B cell (primary cell): ENCODE results near the gene MCHR2.

Experiments
- EZH2 ChIP-seq: IDR thresholded peaks from 2 replicates; pipeline ENCODE4 v1.6.1; 2012; ENCODE audit warnings: borderline replicate concordance, low read depth, mild to moderate bottlenecking, moderate library complexity, low read length; ENCODE audit not compliant: insufficient read depth, poor library complexity, severe bottlenecking
- TF ChIP-seq, protein P1 (sequence below): fragments of 200-600 bp; IDR thresholded peaks from one replicate; pipeline ENCODE4 v1.8.0; 2022; ENCODE audit warnings: antibody characterized with exemption, mild to moderate bottlenecking

DNA sequence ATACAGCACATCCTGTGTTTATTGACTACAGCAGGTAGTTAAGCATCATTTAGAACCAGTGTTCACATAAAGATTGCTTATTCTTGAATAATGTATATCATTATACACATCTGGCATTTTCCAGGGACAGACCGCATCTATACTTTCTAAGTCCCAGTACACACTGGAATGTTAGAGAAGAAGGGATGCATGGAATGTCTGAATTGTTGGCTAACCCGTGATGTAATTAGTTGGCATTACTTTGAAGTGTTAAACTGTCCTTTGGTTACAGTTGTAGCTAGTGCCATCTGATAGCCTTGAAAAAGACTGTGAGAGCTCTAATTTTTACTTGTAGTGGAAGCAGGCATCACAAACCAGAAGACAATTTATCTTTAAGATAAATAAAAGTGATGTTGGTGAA is 29.8 kb upstream of the MCHR2 start:
- TF ChIP-seq, protein P1, sequence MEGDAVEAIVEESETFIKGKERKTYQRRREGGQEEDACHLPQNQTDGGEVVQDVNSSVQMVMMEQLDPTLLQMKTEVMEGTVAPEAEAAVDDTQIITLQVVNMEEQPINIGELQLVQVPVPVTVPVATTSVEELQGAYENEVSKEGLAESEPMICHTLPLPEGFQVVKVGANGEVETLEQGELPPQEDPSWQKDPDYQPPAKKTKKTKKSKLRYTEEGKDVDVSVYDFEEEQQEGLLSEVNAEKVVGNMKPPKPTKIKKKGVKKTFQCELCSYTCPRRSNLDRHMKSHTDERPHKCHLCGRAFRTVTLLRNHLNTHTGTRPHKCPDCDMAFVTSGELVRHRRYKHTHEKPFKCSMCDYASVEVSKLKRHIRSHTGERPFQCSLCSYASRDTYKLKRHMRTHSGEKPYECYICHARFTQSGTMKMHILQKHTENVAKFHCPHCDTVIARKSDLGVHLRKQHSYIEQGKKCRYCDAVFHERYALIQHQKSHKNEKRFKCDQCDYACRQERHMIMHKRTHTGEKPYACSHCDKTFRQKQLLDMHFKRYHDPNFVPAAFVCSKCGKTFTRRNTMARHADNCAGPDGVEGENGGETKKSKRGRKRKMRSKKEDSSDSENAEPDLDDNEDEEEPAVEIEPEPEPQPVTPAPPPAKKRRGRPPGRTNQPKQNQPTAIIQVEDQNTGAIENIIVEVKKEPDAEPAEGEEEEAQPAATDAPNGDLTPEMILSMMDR = no peak
- no peak for TF ChIP-seq EZH2
